Retinal pigment epithelial cell (primary cell): ENCODE data around the gene IFIT5.
"Not testable (repeated sequence)": the region's sequence is repeated elsewhere in the genome, so short reads cannot be mapped to it uniquely, and the experiment has no call there.

Experiments
- DNase-seq: peaks from one replicate; pipeline ENCODE4 v3.0.0-alpha.2; 2010; ENCODE audit warnings: low read depth
- H3K4me3 ChIP-seq: 2 replicates; pipeline ENCODE4 v1.5.1; 2011; ENCODE audit warnings: mild to moderate bottlenecking, low read length, control low read depth, moderate library complexity
- TF ChIP-seq, protein P1 (sequence below): conservative IDR thresholded peaks from 2 replicates; pipeline ENCODE4 v1.5.1; 2011; ENCODE audit warnings: low read depth, low read length, control low read depth, inconsistent platforms

The IFIT5 gene

DNA sequence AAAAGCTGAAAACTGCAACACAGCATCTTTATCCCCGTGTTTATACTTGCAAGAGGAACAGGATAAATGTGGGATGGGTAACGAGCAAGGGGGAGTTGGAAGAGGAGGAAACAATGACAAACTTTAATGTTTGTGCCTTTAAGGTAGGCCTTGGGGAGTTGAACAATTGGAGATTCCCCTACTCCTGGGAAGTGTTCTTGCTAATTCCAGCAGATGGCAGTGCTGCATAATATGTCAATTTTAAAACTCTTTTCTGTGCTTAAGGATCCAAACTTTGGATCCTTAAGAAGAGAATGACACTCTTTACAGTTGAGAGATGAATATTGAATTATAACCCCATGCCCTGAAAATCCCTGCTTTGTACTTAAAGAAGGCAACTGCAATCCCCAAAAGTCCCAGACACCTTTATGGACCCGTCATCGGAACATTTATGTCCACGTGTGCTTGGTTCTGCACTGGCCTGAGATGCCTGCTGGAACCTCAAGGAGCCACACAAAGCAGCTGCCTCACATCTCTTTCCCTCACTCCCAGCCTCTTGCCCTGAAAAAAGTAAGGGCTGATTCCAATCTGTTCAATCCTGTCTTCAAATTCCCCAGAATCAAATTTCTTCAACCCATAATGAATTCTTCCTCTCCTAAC, 12.0 kb downstream of the IFIT5 start:
- DNase-seq: no peak
- TF ChIP-seq, protein P1, sequence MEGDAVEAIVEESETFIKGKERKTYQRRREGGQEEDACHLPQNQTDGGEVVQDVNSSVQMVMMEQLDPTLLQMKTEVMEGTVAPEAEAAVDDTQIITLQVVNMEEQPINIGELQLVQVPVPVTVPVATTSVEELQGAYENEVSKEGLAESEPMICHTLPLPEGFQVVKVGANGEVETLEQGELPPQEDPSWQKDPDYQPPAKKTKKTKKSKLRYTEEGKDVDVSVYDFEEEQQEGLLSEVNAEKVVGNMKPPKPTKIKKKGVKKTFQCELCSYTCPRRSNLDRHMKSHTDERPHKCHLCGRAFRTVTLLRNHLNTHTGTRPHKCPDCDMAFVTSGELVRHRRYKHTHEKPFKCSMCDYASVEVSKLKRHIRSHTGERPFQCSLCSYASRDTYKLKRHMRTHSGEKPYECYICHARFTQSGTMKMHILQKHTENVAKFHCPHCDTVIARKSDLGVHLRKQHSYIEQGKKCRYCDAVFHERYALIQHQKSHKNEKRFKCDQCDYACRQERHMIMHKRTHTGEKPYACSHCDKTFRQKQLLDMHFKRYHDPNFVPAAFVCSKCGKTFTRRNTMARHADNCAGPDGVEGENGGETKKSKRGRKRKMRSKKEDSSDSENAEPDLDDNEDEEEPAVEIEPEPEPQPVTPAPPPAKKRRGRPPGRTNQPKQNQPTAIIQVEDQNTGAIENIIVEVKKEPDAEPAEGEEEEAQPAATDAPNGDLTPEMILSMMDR: peak; percentile 74
- no peak overlapping the region for H3K4me3 ChIP-seq

DNA sequence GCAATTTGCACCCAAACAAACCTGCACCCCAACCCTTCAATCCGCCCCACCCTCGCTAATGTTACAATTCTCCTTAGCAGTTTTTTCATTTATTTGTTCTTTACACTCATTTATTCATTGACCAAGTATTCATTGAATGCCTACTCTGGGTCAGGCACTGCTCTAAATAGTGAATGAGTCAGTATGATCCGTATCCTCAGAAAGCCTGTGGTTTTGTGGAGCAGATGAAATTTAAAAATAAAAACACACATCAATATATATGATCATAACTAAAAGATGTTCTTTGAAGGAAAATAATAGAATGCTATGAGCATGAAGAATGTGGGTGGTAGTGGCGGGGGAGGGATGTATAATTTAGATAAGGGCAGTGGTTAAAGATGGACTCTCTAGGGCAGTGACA, 13.3 kb downstream of the IFIT5 start:
- DNase-seq: no peak
- no peak overlapping the region for H3K4me3 ChIP-seq
- TF ChIP-seq, protein P1: no peak

DNA sequence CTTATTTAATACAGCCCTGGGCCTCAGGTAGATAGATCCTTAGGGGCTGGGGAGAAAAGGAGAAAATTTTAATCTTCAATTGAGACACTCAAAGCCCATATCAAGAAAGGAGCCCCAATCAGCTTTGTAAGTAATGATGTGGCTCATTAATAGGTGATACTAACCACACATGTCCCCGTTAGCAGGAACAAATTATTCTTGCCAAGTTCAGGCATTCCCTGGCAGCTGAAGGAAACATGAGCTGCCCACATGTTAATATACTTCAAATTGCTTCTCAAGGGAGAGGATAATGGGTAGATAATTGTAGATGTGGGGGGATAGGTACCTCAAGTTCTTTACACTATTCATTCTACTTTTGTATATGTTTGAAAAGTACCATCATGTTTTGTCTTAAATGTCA, 14.5 kb downstream of the IFIT5 start:
- no peak for DNase-seq
- no peak overlapping the region for H3K4me3 ChIP-seq
- TF ChIP-seq, protein P1: no peak

DNA sequence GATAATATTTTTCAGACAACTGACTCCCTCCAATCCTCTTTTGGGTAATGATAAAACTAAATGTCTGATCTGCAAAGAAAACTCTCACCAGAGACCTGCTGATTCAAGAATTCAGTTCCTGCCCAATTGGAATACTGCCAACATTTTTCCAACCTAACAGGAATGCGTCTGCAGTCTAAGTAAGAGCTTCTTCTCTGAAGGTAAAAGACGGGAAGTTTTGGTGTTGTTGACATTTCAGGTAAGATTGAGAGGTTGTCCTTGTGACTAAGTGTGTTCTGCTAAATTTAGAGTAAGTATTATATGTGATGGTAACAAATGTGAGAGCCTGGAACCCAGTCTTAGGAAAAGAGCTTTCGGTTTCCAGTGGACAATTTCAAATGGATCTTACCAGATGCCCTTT, 17.6 kb downstream of the IFIT5 start:
- no peak overlapping the region for H3K4me3 ChIP-seq
- TF ChIP-seq, protein P1: no peak
- DNase-seq: peak; percentile 61

DNA sequence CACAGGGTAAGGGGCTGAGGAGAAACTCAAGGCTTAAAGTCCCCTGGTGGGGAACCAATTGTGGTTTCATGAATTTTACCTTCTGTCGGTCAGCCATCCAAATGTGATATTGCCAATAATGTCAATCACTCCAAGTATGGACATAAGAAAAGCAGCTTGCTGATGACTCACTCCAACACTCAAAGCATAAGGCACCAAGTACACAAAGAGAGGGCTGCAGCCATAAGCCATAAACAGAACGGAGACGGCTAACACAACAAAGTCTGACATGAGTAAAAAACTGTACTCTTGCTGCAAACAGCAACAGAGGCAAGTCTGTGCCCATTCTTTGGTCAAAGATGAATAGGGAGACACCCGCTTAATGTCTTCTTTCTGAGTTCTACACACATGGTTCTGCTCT, 24.2 kb downstream of the IFIT5 start:
- TF ChIP-seq, protein P1: no peak
- DNase-seq: no peak
- H3K4me3 ChIP-seq: no peak overlapping the region

DNA sequence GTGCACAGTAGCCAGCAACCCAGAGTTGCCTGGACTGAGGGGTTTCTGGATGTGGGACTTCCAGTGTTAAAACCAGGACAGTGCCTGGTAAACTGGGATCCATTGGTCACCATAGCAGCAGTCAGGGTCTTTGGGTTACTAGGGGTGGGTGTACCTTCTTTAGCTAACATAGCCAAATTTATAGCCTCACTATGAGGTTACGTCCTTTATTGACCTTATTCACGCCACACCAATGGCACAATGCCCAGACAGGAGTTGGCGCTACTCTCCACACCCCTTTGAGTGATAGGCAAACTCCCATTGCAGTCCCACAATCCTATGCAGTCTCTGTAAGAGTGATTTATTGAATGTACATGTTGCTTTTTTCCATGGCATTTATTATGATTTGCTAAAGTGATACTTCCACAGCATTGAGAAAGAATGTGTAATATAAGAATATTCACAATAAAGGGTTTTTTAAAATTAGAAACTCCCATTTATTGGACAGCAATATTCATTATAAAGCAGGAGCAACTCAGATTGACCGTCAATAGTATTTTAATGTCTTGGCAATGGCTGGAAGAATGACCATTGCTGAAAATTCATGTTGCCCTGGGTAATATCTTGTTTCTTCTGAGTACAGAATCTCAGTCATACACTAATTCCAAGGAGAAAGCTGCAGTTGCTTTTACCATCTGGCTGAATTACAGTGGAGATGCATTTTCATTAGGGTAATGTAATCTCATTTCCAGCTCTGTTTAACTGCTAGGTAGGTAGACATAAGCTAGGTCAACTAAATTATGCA, 26.1 kb downstream of the IFIT5 start:
- H3K4me3 ChIP-seq: no peak overlapping the region
- no peak for DNase-seq
- TF ChIP-seq, protein P1: no peak

DNA sequence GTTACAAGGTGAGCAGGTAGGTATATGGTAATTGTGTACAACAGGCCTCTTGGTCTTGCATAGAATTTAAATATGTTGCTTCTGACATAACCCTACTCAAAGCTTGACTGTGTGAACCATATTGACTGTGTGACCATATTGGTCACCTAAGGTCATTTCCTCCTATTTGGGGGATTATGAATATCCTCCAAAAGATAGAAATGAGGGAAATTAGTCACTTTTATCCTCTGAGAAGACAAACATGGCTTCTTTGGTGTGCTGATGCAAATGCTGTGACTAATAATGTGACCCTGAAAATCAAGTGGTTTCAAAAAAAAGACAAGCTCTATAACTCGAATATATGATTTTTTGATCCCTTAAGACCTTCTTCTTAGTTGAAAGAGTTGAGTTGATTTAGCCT, 27.9 kb downstream of the IFIT5 start:
- H3K4me3 ChIP-seq: no peak overlapping the region
- no peak for DNase-seq
- TF ChIP-seq, protein P1: no peak

DNA sequence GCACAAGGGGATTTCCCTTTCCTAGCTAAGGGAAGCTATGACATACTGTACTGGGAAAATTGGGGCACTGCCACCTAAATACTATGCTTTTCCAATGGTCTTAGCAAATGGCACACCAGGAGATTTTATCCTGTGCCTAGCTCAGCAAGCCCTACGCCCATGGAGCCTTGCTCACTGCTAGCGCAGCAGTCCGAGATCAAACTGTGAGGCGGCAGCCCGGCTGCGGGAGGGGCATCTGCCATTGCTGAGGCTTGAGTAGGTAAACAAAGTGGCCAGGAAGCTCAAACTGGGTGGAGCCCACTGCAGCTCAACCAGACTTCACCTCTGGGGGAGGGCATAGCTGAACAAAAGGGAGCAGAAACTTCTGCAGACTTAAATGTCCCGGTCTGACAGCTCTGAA, 30.5 kb downstream of the IFIT5 start:
- not testable (repeated sequence) for DNase-seq, H3K4me3 ChIP-seq
